BLaER1 (cell line): Measurements from ENCODE around the gene ZNHIT3.

Experiments
- H3K27ac ChIP-seq: shearing (Covaris generic); formaldehyde crosslinking; 2 replicates; pipeline ENCODE4 v1.8.1; 2022
- H3K27me3 ChIP-seq: shearing (Covaris generic); formaldehyde crosslinking; 2 replicates; pipeline ENCODE4 v1.8.1; 2022
- H3K36me3 ChIP-seq: shearing (Covaris generic); formaldehyde crosslinking; 2 replicates; pipeline ENCODE4 v1.8.1; 2022
- H3K4me1 ChIP-seq: shearing (Covaris generic); formaldehyde crosslinking; 2 replicates; pipeline ENCODE4 v1.8.1; 2022
- H3K4me2 ChIP-seq: shearing (Covaris generic); formaldehyde crosslinking; 2 replicates; pipeline ENCODE4 v1.8.1; 2022
- H3K4me3 ChIP-seq: shearing (Covaris generic); formaldehyde crosslinking; 2 replicates; pipeline ENCODE4 v1.8.1; 2022
- H3K9ac ChIP-seq: shearing (Covaris generic); formaldehyde crosslinking; 2 replicates; pipeline ENCODE4 v1.8.1; 2022
- H3K9me3 ChIP-seq: shearing (Covaris generic); formaldehyde crosslinking; 2 replicates; pipeline ENCODE4 v1.8.1; 2022
- H4K20me1 ChIP-seq: shearing (Covaris generic); formaldehyde crosslinking; 2 replicates; pipeline ENCODE4 v1.8.1; 2022
- Cebpa-rat ChIP-seq: shearing (Covaris generic); IDR thresholded peaks from 2 replicates; pipeline ENCODE4 v1.8.1; 2022

The ZNHIT3 gene

GRCh38 chr17:36511216-36511615 is 24.7 kb downstream of the ZNHIT3 start:
- H3K9ac ChIP-seq: no peak overlapping the region
- no peaks in the 10 kb centered on the region for H3K4me1 ChIP-seq
- no peaks in the 10 kb centered on the region for H3K27me3 ChIP-seq
- peaks cover 100% of the 10 kb centered on the region for H3K36me3 ChIP-seq
- TF ChIP-seq Cebpa-rat: no peak
- no peak overlapping the region for H3K4me3 ChIP-seq
- H3K9me3 ChIP-seq: no peaks in the 10 kb centered on the region
- peaks cover 13% of the 10 kb centered on the region; the same call in 1 of the 2 replicates for H4K20me1 ChIP-seq
- no peak overlapping the region for H3K4me2 ChIP-seq
- H3K27ac ChIP-seq: no peak overlapping the region

- Histone ChIP-seq H3K4me2 (no peak overlapping the region), H4K20me1 (peaks cover 10% of the 10 kb centered on the region; the same call in 1 of the 2 replicates), H3K9ac (no peak overlapping the region), H3K4me1 (no peaks in the 10 kb centered on the region), H3K9me3 (no peaks in the 10 kb centered on the region), H3K36me3 (peaks cover 99% of the 10 kb centered on the region), H3K27me3 (no peaks in the 10 kb centered on the region), H3K4me3 (no peak overlapping the region), H3K27ac (no peak overlapping the region)
- no peak for TF ChIP-seq Cebpa-rat
Measured at GRCh38 chr17:36512641-36513040, 26.2 kb downstream of the ZNHIT3 start.

GRCh38 chr17:36514856-36515255 is 28.4 kb downstream of the ZNHIT3 start:
- H3K4me1 ChIP-seq: no peaks in the 10 kb centered on the region
- no peak for TF ChIP-seq Cebpa-rat
- H3K4me3 ChIP-seq: no peak overlapping the region
- H3K9me3 ChIP-seq: no peaks in the 10 kb centered on the region
- no peak overlapping the region for H3K9ac ChIP-seq
- H3K27ac ChIP-seq: no peak overlapping the region
- peaks cover 89% of the 10 kb centered on the region for H3K36me3 ChIP-seq
- peaks cover 10% of the 10 kb centered on the region; the same call in 1 of the 2 replicates for H4K20me1 ChIP-seq
- no peak overlapping the region for H3K4me2 ChIP-seq
- no peaks in the 10 kb centered on the region for H3K27me3 ChIP-seq

- no peaks in the 10 kb centered on the region for H3K4me1 ChIP-seq
- H3K9me3 ChIP-seq: no peaks in the 10 kb centered on the region
- H3K9ac ChIP-seq: no peak overlapping the region
- TF ChIP-seq Cebpa-rat: no peak
- no peak overlapping the region for H3K4me3 ChIP-seq
- H4K20me1 ChIP-seq: peaks cover 10% of the 10 kb centered on the region; the same call in 1 of the 2 replicates
- no peak overlapping the region for H3K4me2 ChIP-seq
- H3K27me3 ChIP-seq: no peaks in the 10 kb centered on the region
- no peak overlapping the region for H3K27ac ChIP-seq
- peaks cover 89% of the 10 kb centered on the region for H3K36me3 ChIP-seq
Measured at GRCh38 chr17:36515837-36516236, 29.4 kb downstream of the ZNHIT3 start.

GRCh38 chr17:36523113-36523512 is 36.6 kb downstream of the ZNHIT3 start:
- Histone ChIP-seq H3K9ac (no peak overlapping the region), H3K27me3 (no peaks in the 10 kb centered on the region), H3K9me3 (no peaks in the 10 kb centered on the region), H3K4me1 (no peaks in the 10 kb centered on the region), H3K27ac (no peak overlapping the region), H4K20me1 (peaks cover 14% of the 10 kb centered on the region), H3K4me2 (no peak overlapping the region), H3K36me3 (peaks cover 88% of the 10 kb centered on the region), H3K4me3 (no peak overlapping the region)
- TF ChIP-seq Cebpa-rat: no peak

GRCh38 chr17:36524428-36524876 is 38.0 kb downstream of the ZNHIT3 start:
- no peak overlapping the region for H3K4me3 ChIP-seq
- H3K27me3 ChIP-seq: no peaks in the 10 kb centered on the region
- H4K20me1 ChIP-seq: peaks cover 16% of the 10 kb centered on the region
- TF ChIP-seq Cebpa-rat: no peak
- H3K36me3 ChIP-seq: peaks cover 96% of the 10 kb centered on the region
- no peak overlapping the region for H3K9ac ChIP-seq
- H3K4me1 ChIP-seq: no peaks in the 10 kb centered on the region
- no peaks in the 10 kb centered on the region for H3K9me3 ChIP-seq
- no peak overlapping the region for H3K27ac ChIP-seq
- H3K4me2 ChIP-seq: no peak overlapping the region

- Histone ChIP-seq H3K27ac (no peak overlapping the region), H3K36me3 (peaks cover 97% of the 10 kb centered on the region), H3K4me2 (no peak overlapping the region), H3K9me3 (no peaks in the 10 kb centered on the region), H3K9ac (no peak overlapping the region), H3K27me3 (no peaks in the 10 kb centered on the region), H3K4me1 (no peaks in the 10 kb centered on the region), H3K4me3 (no peak overlapping the region), H4K20me1 (peaks cover 21% of the 10 kb centered on the region)
- no peak for TF ChIP-seq Cebpa-rat
Measured at GRCh38 chr17:36525113-36525512, 38.6 kb downstream of the ZNHIT3 start.

GRCh38 chr17:36525888-36526287 is 39.4 kb downstream of the ZNHIT3 start:
- Histone ChIP-seq H4K20me1 (peaks cover 21% of the 10 kb centered on the region), H3K9ac (no peak overlapping the region), H3K9me3 (no peaks in the 10 kb centered on the region), H3K36me3 (peaks cover 97% of the 10 kb centered on the region), H3K27ac (no peak overlapping the region), H3K27me3 (no peaks in the 10 kb centered on the region), H3K4me2 (no peak overlapping the region), H3K4me3 (no peak overlapping the region), H3K4me1 (no peaks in the 10 kb centered on the region)
- TF ChIP-seq Cebpa-rat: no peak

- Histone ChIP-seq H3K36me3 (peaks cover 97% of the 10 kb centered on the region), H3K9ac (no peak overlapping the region), H3K9me3 (no peaks in the 10 kb centered on the region), H3K27ac (no peak overlapping the region), H3K27me3 (no peaks in the 10 kb centered on the region), H4K20me1 (peaks cover 21% of the 10 kb centered on the region), H3K4me3 (no peak overlapping the region), H3K4me2 (no peak overlapping the region), H3K4me1 (no peaks in the 10 kb centered on the region)
- TF ChIP-seq Cebpa-rat: no peak
Measured at GRCh38 chr17:36527621-36528250, 41.3 kb downstream of the ZNHIT3 start.

GRCh38 chr17:36529121-36529520 is 42.6 kb downstream of the ZNHIT3 start:
- TF ChIP-seq Cebpa-rat: no peak
- H3K9ac ChIP-seq: no peak overlapping the region
- H3K4me3 ChIP-seq: no peak overlapping the region
- H3K4me2 ChIP-seq: no peak overlapping the region
- H3K4me1 ChIP-seq: peaks cover 11% of the 10 kb centered on the region
- no peaks in the 10 kb centered on the region for H3K9me3 ChIP-seq
- H3K36me3 ChIP-seq: peaks cover 94% of the 10 kb centered on the region
- H3K27me3 ChIP-seq: no peaks in the 10 kb centered on the region
- peaks cover 17% of the 10 kb centered on the region for H4K20me1 ChIP-seq
- no peak overlapping the region for H3K27ac ChIP-seq
